ENCODE measurements around the gene NUP43.
"Not testable (repeated sequence)": the region's sequence is repeated elsewhere in the genome, so short reads cannot be mapped to it uniquely, and the experiment has no call there.

Gene NUP43

GRCh38 chr6:149745252-149745651 is 1.1 kb downstream of the NUP43 start:
- not testable (repeated sequence) for DNase-seq

- DNase-seq: no peak
Measured at GRCh38 chr6:149734915-149735314, 11.4 kb downstream of the NUP43 start.

GRCh38 chr6:149733089-149733720 is 13.1 kb downstream of the NUP43 start:
- DNase-seq: no peak

- DNase-seq: no peak
Measured at GRCh38 chr6:149729824-149730223, 16.5 kb downstream of the NUP43 start.

GRCh38 chr6:149728499-149729234 is 17.7 kb downstream of the NUP43 start:
- DNase-seq: no peak

GRCh38 chr6:149727793-149728498 is 18.4 kb downstream of the NUP43 start:
- DNase-seq: no peak

- no peak for DNase-seq
Measured at GRCh38 chr6:149725785-149726184, 20.5 kb downstream of the NUP43 start.

GRCh38 chr6:149723771-149724417 is 22.4 kb downstream of the NUP43 start:
- DNase-seq: peak; percentile 29

- no peak for DNase-seq
Measured at GRCh38 chr6:149723262-149723661, 23.1 kb downstream of the NUP43 start.

GRCh38 chr6:149719531-149719930 is 26.8 kb downstream of the NUP43 start:
- no peak for DNase-seq

GRCh38 chr6:149717588-149718458 is 28.5 kb downstream of the NUP43 start, which contains the start of gene LATS1:
Gene LATS1, minus strand, starts transcription at chr6:149718101. Its CDS starts 15,975 bp downstream, at chr6:149702126.
- peak; percentile 68 for DNase-seq

GRCh38 chr6:149717255-149717587 is 29.1 kb downstream of the NUP43 start:
- no peak for DNase-seq

GRCh38 chr6:149716181-149716963 is 30.0 kb downstream of the NUP43 start:
- DNase-seq: no peak

GRCh38 chr6:149714442-149714841 is 31.9 kb downstream of the NUP43 start:
- DNase-seq: no peak

GRCh38 chr6:149711711-149712110 is 34.6 kb downstream of the NUP43 start:
- DNase-seq: no peak

GRCh38 chr6:149701714-149702113 is 44.6 kb downstream of the NUP43 start:
- DNase-seq: no peak

GRCh38 chr6:149699150-149699549 is 47.2 kb downstream of the NUP43 start:
- DNase-seq: no peak

GRCh38 chr6:149698175-149698574 is 48.2 kb downstream of the NUP43 start:
- no peak for DNase-seq

- DNase-seq: no peak
Measured at GRCh38 chr6:149696901-149697300, 49.4 kb downstream of the NUP43 start.

- no peak for DNase-seq
Measured at GRCh38 chr6:149694921-149695320, 51.4 kb downstream of the NUP43 start.

- no peak for DNase-seq
Measured at GRCh38 chr6:149691201-149691600, 55.1 kb downstream of the NUP43 start.

- DNase-seq: no peak
Measured at GRCh38 chr6:149686230-149686629, 60.1 kb downstream of the NUP43 start.

Measured in COR-L47 (cell line).